ENCODE data around the gene NXNL1.

Gene NXNL1

DNA sequence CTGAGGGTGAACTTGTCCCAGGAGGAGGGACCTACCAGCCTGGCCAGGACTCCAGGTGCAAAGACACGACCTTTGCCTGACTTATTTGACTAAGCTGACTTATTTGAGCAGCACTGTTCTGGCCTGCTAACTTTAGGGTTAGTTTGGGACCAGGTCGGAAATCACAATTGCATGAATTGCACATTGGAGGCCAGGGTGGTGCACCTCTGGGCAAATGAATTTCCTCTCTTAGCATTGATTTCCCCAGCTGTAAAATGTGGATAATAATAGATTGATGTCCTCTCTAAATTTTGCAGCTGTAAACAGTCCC lies 53.9 kb downstream of the NXNL1 start:
- in situ Hi-C loops (cut with MboI; ENCODE audit: low sequenced_read_pairs), result no loop called here
- peaks cover 10% of the 10 kb centered on the region for H3K36me3 ChIP-seq (replicated peaks)
- peaks cover 22% of the 10 kb centered on the region for H3K4me1 ChIP-seq
- H3K27me3 ChIP-seq (ENCODE audit: low read depth), result no peaks in the 10 kb centered on the region
- H3K9me3 ChIP-seq, result no peaks in the 10 kb centered on the region
- peak overlapping the region; percentile 54 for H3K4me3 ChIP-seq
- no peak for DNase-seq (ENCODE audit: low spot score in 2 of 2)

DNA sequence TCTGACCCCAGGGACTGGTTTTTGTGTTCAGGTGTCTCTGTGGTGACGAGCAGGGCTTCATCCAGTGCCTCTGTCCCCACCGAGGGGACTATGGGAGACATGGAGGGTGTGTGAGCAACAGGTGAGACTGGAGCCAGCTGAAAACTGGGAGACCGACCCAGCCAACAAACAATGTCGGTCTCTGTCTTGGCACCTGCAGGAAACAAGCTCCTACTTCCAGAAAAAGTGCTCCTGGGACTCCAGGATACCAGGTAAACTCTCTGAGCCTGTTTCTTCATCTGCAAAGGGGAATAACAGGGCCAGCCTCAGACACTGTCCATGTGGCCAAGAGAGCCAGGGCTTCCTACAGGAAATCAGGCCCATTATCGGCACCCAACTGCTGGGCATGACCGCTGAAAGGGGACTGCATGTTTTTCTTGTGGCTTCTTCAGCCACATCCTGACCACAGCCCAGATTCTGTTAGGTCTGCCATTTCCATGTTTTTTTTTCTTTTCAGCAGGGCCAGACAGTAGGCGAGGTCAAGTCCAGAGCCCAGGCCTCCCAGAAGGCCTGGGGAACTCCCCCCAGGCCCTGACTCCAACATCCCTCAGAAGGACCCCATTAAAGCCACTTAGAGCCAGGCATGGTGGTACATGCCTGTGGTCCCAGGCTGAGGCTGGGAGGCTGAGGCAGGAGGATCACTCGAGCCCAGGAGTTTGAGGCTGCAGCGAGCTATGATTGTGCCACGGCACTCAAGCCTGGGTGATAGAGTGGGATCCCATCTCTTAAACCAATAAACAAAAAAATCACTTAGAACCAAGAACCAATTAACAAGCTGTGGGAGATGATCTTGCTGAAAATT lies 54.5 kb downstream of the NXNL1 start:
- Histone ChIP-seq H3K4me1 (peaks cover 22% of the 10 kb centered on the region), H3K4me3 (peak overlapping the region; percentile 54), H3K27me3 (ENCODE audit: low read depth) (no peaks in the 10 kb centered on the region), H3K36me3 (replicated peaks) (peaks cover 16% of the 10 kb centered on the region), H3K9me3 (no peaks in the 10 kb centered on the region)
- DNase-seq (ENCODE audit: low spot score in 2 of 2), result no peak
- in situ Hi-C loops (cut with MboI; ENCODE audit: low sequenced_read_pairs), result no loop called here
